IMR-90 (cell line): ENCODE measurements around the gene STAT6. TPM values are rescaled to one million over a fixed set of nuclear protein-coding genes. Genes with fewer than 3 reads are reported as not detected.

Experiments used
- ATAC-seq: fragments of 200-7000 bp; cut with Tn5 transposase; 2 replicates; pipeline ENCODE4 v1.9.1; 2020; ENCODE audit warnings: low read depth, mild to moderate bottlenecking, moderate library complexity
- BruUV-seq: library from RNA; stranded (reverse); fragments of 400-500 nt; replicated peaks from 2 replicates; lab custom pipeline; 2021; lab: Mats Ljungman, UMichigan
- CTCF ChIA-PET: fragments of 300-600 bp; formaldehyde crosslinking; extraction: SDS; loops from one replicate; lab custom pipeline; 2021; ENCODE audit warnings: antibody characterized with exemption; lab: Yijun Ruan, JAX
- POLR2A ChIA-PET: fragments of 300-600 bp; sonication (Branson Sonifier 250); formaldehyde crosslinking; loops from one replicate; lab custom pipeline; 2022; ENCODE audit warnings: antibody characterized with exemption; ENCODE audit not compliant: unreplicated experiment; lab: Charles Lee
- DNase-seq: peaks from one replicate; pipeline ENCODE4 v3.0.0; 2013
- H2AFZ ChIP-seq: replicated peaks from 2 replicates; pipeline ENCODE3; 2013; ENCODE audit warnings: low read length, mild to moderate bottlenecking; ENCODE audit not compliant: poor library complexity
- H2AK5ac ChIP-seq: 2 replicates; pipeline ENCODE4 v1.6.1; 2013; ENCODE audit warnings: low read depth, low read length, inconsistent platforms
- H2AK9ac ChIP-seq: replicated peaks from 2 replicates; pipeline ENCODE3; 2013; ENCODE audit warnings: mild to moderate bottlenecking, low read depth, low read length, moderate library complexity; ENCODE audit not compliant: poor library complexity
- H2BK120ac ChIP-seq: 2 replicates; pipeline ENCODE4 v1.6.1; 2013; ENCODE audit warnings: low read depth, low read length, inconsistent platforms
- H2BK15ac ChIP-seq: 3 replicates; pipeline ENCODE4 v1.6.1; 2013; ENCODE audit warnings: low read depth, low read length, inconsistent platforms
- H2BK20ac ChIP-seq: 2 replicates; pipeline ENCODE4 v1.6.1; 2013; ENCODE audit warnings: low read depth, mild to moderate bottlenecking, inconsistent platforms, low read length, moderate library complexity
- H2BK5ac ChIP-seq: 2 replicates; pipeline ENCODE4 v1.6.1; 2013; ENCODE audit warnings: mild to moderate bottlenecking, low read depth, low read length, inconsistent platforms; ENCODE audit not compliant: poor library complexity, severe bottlenecking
- H3K14ac ChIP-seq: replicated peaks from 2 replicates; pipeline ENCODE4 v1.6.1; 2013; ENCODE audit warnings: low read depth, low read length, inconsistent platforms
- H3K18ac ChIP-seq: 2 replicates; pipeline ENCODE4 v1.6.1; 2013; ENCODE audit warnings: low read depth, low read length, control low read depth
- H3K23ac ChIP-seq: 2 replicates; pipeline ENCODE4 v1.6.1; 2013; ENCODE audit warnings: low read depth, low read length, inconsistent platforms
- H3K27ac ChIP-seq: 2 replicates; pipeline ENCODE4 v1.5.1; 2013; ENCODE audit warnings: mild to moderate bottlenecking, control low read depth, low read length; ENCODE audit not compliant: insufficient read depth
- H3K27me3 ChIP-seq: 2 replicates; pipeline ENCODE4 v1.6.1; 2013; ENCODE audit warnings: low read length; ENCODE audit not compliant: control insufficient read depth, insufficient read depth
- H3K36me3 ChIP-seq: 2 replicates; pipeline ENCODE4 v1.6.1; 2013; ENCODE audit warnings: low read length, mixed read lengths; ENCODE audit not compliant: control insufficient read depth, insufficient read depth
- H3K4ac ChIP-seq: 2 replicates; pipeline ENCODE4 v1.6.1; 2013; ENCODE audit warnings: low read depth, low read length, inconsistent platforms
- H3K4me1 ChIP-seq: 2 replicates; pipeline ENCODE4 v1.6.1; 2013; ENCODE audit warnings: low read length, mixed read lengths; ENCODE audit not compliant: control insufficient read depth, insufficient read depth
- H3K4me2 ChIP-seq: 2 replicates; pipeline ENCODE4 v1.6.1; 2013; ENCODE audit warnings: low read depth, mild to moderate bottlenecking, control low read depth, low read length, moderate library complexity
- H3K4me3 ChIP-seq: 2 replicates; pipeline ENCODE4 v1.5.1; 2013; ENCODE audit warnings: low read depth, mild to moderate bottlenecking, control low read depth, low read length, moderate library complexity; ENCODE audit not compliant: insufficient read depth
- H3K56ac ChIP-seq: 2 replicates; pipeline ENCODE4 v1.6.1; 2013; ENCODE audit warnings: low read length, inconsistent platforms; ENCODE audit not compliant: insufficient read depth; ENCODE audit errors: extremely low read depth
- H3K79me1 ChIP-seq, 2 experiments: 2 replicates each; pipeline ENCODE4 v1.6.1; 2013; ENCODE audit warnings: low read length in 2 of 2, inconsistent platforms in 1 of 2, low read depth in 1 of 2
- H3K9ac ChIP-seq: 2 replicates; pipeline ENCODE4 v1.6.1; 2013; ENCODE audit warnings: low read depth, low read length, control low read depth
- H3K9me1 ChIP-seq: 2 replicates; pipeline ENCODE4 v1.6.1; 2013; ENCODE audit warnings: low read length, inconsistent platforms; ENCODE audit not compliant: insufficient read depth
- H3K9me3 ChIP-seq: 2 replicates; pipeline ENCODE4 v1.6.1; 2013; ENCODE audit warnings: low read length; ENCODE audit not compliant: control insufficient read depth, insufficient read depth
- H4K20me1 ChIP-seq: 2 replicates; pipeline ENCODE4 v1.6.1; 2013; ENCODE audit warnings: low read length, inconsistent platforms; ENCODE audit not compliant: insufficient read depth
- H4K5ac ChIP-seq: 2 replicates; pipeline ENCODE4 v1.6.1; 2013; ENCODE audit warnings: mild to moderate bottlenecking, low read depth, low read length, control low read depth
- H4K8ac ChIP-seq, 2 experiments: 2 replicates each; pipeline ENCODE4 v1.6.1; 2013; ENCODE audit warnings: low read depth in 2 of 2, low read length in 2 of 2, control low read depth in 1 of 2, inconsistent platforms in 1 of 2
- H4K91ac ChIP-seq: 2 replicates; pipeline ENCODE4 v1.6.1; 2013; ENCODE audit warnings: low read depth, low read length, inconsistent platforms; ENCODE audit not compliant: insufficient read depth
- MAZ ChIP-seq: IDR thresholded peaks from 2 replicates; pipeline ENCODE4 v1.6.1; 2012; ENCODE audit warnings: low read depth, mild to moderate bottlenecking, low read length, improper control_type of control experiment, moderate library complexity, borderline replicate concordance
- MXI1 ChIP-seq: IDR thresholded peaks from 2 replicates; pipeline ENCODE4 v1.6.1; 2012; ENCODE audit warnings: low read depth, mild to moderate bottlenecking, low read length, moderate library complexity, borderline replicate concordance
- RAD21 ChIP-seq: IDR thresholded peaks from 2 replicates; pipeline ENCODE4 v1.6.1; 2012; ENCODE audit warnings: low read length, improper control_type of control experiment
- WGBS, 2 experiments: methylation state at CpG; one replicate each; pipeline versions ENCODE4 v1.1.5 to v1.1.7; 2013; ENCODE audit warnings: missing lambda C conversion rate in 2 of 2; ENCODE audit not compliant: insufficient read length in 1 of 2; ENCODE audit errors: extremely low coverage in 2 of 2; 5-methylcytosine and 5-hydroxymethylcytosine counted together
- dilution Hi-C: fragments of 300-500 bp; cut with HindIII; formaldehyde crosslinking; loops from one replicate; pipeline ENCODE4 v1.14.3; 2018; ENCODE audit warnings: low sequenced_read_pairs; ENCODE audit not compliant: unreplicated experiment
- in situ Hi-C: fragments of 300-500 bp; cut with MboI; formaldehyde crosslinking; loops from 3 replicates; pipeline ENCODE4 v1.14.3; 2019; ENCODE audit warnings: low sequenced_read_pairs, inconsistent platforms, mixed read lengths
- intact Hi-C: fragments of 100-400 bp; cut with micrococcal nuclease; formaldehyde crosslinking; loops from 2 replicates; pipeline ENCODE4 v1.10.0; 2022
- polyA plus RNA-seq, 3 experiments: library from polyadenylated mRNA; depleted of rRNA; stranded (reverse); fragments of >200 nt; gene quantifications; 2 replicates each; pipeline ENCODE4 v1.2.3, GENCODE V29; 2012; ENCODE audit warnings: low replicate concordance in 1 of 3
- total RNA-seq: library from RNA; depleted of rRNA; stranded (reverse); fragments of >200 nt; gene quantifications from 2 replicates; pipeline ENCODE4 v1.2.3, GENCODE V29; 2012

The STAT6 gene
- total and polyA plus RNA-seq, 2 of the 4 experiments (the other 2 are of a cell fraction), result 43.4 to 96.9 TPM

GRCh38 chr12:57127726-57128518 is 16.8 kb upstream of the STAT6 start, which contains the start of gene LRP1:
Gene LRP1 (plus strand): TSS chr12:57128483. CDS start chr12:57128965, 482 bp downstream.
- intact Hi-C loops, result loop anchor here (2.0 kb wide), 1 partner anchor 21 kb away; no protein-coding TSS in a partner anchor

More at GRCh38 chr12:57127726-57128518, 16.8 kb upstream of the STAT6 start, which contains the start of gene LRP1:
- Histone ChIP-seq H4K5ac (peak within 1 kb of the TSS; percentile 68), H3K18ac (peak within 1 kb of the TSS; percentile 93), H3K79me1 (peaks cover 13 to 37% of the 10 kb centered on the region in 2 experiments; a peak in 3 of 4 replicates), H3K9ac (peak within 1 kb of the TSS; percentile 99), H2AK5ac (peak within 1 kb of the TSS; percentile 98), H2BK5ac (peak within 1 kb of the TSS; percentile 97), H3K4me2 (peak within 1 kb of the TSS; percentile 72), H3K4me3 (peak within 1 kb of the TSS; percentile 90), H3K9me3 (no peaks in the 10 kb centered on the region; the same call in 1 of the 2 replicates), H3K36me3 (peaks cover 12% of the 10 kb centered on the region; the same call in 1 of the 2 replicates), H3K27ac (peak within 1 kb of the TSS; percentile 100), H3K27me3 (no peaks in the 10 kb centered on the region), H4K91ac (peak within 1 kb of the TSS; percentile 88), H2AK9ac (peak within 1 kb of the TSS; percentile 98), H3K4me1 (peaks cover 18% of the 10 kb centered on the region), H4K8ac (peak within 1 kb of the TSS; percentile 90 to 92), H3K56ac (peak within 1 kb of the TSS; percentile 86), H2AFZ (peak within 1 kb of the TSS; percentile 97), H3K14ac (peak within 1 kb of the TSS; percentile 98), H3K9me1 (peaks cover 11% of the 10 kb centered on the region), H3K4ac (peak within 1 kb of the TSS; percentile 97), H2BK15ac (peak within 1 kb of the TSS; percentile 18; the same call in 1 of the 3 replicates), H4K20me1 (peaks cover 34% of the 10 kb centered on the region), H2BK120ac (peak within 1 kb of the TSS; percentile 63; the same call in 1 of the 2 replicates), H3K23ac (peak within 1 kb of the TSS; percentile 98), H2BK20ac (0 out of 2 replicates have a peak within 1 kb of the TSS, but pooled peaks have one; percentile 10)
- CTCF ChIA-PET, result interaction anchor here (1.0 to 1.7 kb wide), 4 partner anchors 16 to 47 kb away, joined by 3 to 7 read pairs (median 4); partner anchors contain the start of gene STAT6
- DNase-seq (peak; percentile 82), ATAC-seq (peak; percentile 69)
- POLR2A ChIA-PET, result interaction anchor here (0.5 to 2.1 kb wide), 8 partner anchors 11 to 55 kb away, joined by 3 to 12 read pairs (median 4); partner anchors contain the start of gene STAT6
- TF ChIP-seq MAZ (peak; percentile 67; the same call in 1 of the 2 replicates), MXI1 (peak; percentile 27; the same call in 1 of the 2 replicates), RAD21 (no peak)
- BruUV-seq, result no TSS peak
- dilution Hi-C loops, result no loop called here
- 0% methylated on average over 32 of the region's 57 CpGs; no CpG with 5 or more reads in 1 of the 2 experiments for WGBS, 2 experiments
- in situ Hi-C loops, result no loop called here
